Lower leg skin (tissue), 3 donors: ENCODE data around the gene RHOA.

Experiments
- POLR2A ChIP-seq, 2 donors: fragments of 450-650 bp; IDR thresholded peaks; one replicate each; pipeline ENCODE4 v1.6.1; 2016 to 2017; ENCODE audit warnings: antibody characterized with exemption in 2 of 2, mild to moderate bottlenecking in 1 of 2, moderate library complexity in 1 of 2
- TF ChIP-seq, protein P1 (sequence below), 3 donors: fragments of 450-650 bp; IDR thresholded peaks; one replicate each; pipeline ENCODE4 v1.5.1; 2016; ENCODE audit warnings: antibody characterized with exemption in 3 of 3, mild to moderate bottlenecking in 3 of 3, moderate library complexity in 2 of 3

DNA sequence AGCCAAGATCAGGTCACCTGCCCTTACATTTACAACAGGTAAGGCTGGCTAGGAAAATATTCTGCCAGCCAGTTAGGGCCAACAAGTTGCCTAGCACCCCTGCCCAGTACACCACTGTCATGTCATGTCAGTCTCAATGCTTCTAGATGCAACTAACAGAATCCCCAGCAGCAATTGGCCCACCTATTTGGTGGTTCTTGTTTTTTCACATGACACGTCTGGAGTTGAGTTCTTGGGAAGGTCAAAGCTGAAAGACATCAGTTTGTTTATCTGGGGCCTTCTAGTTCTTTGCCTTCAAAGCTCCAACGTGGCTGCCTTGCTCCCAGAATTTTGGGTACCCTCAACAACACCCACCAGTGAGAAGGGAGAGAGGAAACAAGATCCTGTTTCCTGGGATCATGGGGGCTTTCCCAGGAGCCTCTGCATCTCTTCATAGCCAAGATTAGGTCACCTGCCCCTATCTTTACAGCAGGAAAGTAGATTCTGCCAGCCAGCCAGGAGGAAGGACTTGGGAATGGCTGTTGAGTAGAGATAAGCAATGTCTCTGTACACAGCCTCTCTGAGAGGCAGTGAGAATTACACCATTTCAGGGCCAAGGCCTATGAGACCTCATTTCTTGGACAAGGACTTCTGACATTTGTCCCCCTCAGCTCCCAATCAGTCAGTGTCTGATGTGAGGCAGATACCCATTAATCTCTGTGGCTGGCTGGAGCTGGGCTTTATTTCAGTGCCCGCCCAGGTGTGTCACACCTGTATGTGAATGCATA lies 62.2 kb downstream of the RHOA start:
- TF ChIP-seq POLR2A (IDR thresholded peaks at IDR 0.05), result no peak
- TF ChIP-seq, protein P1, sequence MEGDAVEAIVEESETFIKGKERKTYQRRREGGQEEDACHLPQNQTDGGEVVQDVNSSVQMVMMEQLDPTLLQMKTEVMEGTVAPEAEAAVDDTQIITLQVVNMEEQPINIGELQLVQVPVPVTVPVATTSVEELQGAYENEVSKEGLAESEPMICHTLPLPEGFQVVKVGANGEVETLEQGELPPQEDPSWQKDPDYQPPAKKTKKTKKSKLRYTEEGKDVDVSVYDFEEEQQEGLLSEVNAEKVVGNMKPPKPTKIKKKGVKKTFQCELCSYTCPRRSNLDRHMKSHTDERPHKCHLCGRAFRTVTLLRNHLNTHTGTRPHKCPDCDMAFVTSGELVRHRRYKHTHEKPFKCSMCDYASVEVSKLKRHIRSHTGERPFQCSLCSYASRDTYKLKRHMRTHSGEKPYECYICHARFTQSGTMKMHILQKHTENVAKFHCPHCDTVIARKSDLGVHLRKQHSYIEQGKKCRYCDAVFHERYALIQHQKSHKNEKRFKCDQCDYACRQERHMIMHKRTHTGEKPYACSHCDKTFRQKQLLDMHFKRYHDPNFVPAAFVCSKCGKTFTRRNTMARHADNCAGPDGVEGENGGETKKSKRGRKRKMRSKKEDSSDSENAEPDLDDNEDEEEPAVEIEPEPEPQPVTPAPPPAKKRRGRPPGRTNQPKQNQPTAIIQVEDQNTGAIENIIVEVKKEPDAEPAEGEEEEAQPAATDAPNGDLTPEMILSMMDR (IDR thresholded peaks at IDR 0.05), result no peak
